Activated effector memory CD4-positive, alpha-beta T cell treated with Interleukin-2 at 50 U/mL for 16 hours (primary cell): Measurements from ENCODE around the gene NUDT1.

Source experiments
- DNase-seq: peaks from one replicate; pipeline ENCODE4 v3.0.0-alpha.2; 2020

Gene NUDT1

DNA sequence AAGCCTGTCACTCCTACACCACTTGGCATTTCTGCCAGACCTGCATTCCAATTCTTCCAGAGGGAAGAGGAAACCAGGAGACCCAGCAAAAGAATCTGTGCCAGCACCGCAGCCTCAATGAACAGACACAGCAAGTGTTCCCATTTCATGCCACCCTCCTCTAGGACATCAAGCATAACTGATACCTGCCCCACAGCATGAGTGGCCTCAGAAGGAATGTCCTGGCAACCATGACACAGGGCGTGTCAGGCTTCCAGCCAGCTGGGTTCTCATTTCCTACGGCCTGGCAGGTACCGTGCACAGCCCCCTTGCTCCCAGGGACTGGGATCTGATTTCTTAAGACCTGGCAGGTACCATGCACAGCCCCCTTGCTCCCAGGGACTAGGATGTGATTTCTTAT, 17.1 kb upstream of the NUDT1 start:
- DNase-seq, result no peak

GRCh38 chr7:2225336-2225735, 16.7 kb upstream of the NUDT1 start:
- no peak for DNase-seq

DNA sequence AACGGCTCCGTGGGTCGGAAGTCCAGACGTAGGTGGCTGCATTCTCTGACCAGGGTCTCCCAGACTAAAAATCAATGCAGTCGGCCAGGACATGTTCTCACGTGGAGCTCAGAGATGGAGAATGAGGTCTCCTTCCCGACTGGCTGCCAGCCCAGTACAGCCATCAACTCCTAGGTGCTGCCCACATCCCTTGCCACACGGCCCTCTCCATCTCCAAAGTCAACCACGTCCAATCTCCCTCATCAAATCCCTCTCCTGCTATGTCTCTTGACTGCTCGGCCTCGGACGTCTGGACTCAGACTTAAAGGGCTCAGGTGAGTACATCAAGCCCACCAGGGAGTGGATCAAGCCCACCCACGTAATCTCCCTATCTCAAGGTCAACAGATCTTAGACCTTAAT, 16.2 kb upstream of the NUDT1 start:
- no peak for DNase-seq

DNA sequence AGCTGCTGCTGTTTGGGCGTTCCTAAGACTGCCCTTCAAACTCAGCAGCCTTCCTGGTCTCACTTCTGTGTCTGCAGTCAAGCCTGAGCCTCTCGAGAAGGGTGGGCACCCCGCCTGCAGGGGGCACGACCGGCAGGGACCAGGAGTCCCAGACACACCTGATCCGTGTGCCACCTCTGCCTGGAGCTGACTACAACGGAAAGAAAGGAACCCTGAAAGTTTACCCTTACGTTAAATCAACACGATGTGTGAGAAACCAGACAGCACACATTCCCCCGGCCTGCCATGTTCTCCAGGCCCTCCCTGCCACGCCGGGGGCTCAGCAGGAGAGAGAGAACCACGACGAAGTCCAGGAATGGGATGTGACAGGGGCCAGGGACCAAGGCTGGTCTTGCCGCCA, 14.3 kb upstream of the NUDT1 start:
- no peak for DNase-seq

DNA sequence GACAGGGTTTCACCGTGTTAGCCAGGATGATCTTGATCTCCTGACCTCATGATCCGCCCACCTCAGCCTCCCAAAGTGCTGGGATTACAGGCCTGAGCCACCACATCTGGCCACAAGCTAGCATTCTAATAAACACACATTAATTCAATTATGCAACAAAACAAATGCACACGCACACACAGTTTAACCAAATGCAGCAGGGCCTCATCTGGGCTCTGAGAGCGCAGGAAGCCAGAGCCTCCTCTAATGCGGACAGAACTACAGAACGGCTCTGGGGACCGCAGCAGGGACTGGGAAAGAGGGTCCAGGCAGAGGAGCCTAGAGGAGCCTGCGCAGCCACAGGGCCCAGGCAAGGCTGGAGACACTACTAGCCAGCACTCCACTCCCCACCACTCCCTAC, 13.1 kb upstream of the NUDT1 start:
- no peak for DNase-seq

- no peak for DNase-seq
Measured at GRCh38 chr7:2229467-2229866, 12.6 kb upstream of the NUDT1 start.

DNA sequence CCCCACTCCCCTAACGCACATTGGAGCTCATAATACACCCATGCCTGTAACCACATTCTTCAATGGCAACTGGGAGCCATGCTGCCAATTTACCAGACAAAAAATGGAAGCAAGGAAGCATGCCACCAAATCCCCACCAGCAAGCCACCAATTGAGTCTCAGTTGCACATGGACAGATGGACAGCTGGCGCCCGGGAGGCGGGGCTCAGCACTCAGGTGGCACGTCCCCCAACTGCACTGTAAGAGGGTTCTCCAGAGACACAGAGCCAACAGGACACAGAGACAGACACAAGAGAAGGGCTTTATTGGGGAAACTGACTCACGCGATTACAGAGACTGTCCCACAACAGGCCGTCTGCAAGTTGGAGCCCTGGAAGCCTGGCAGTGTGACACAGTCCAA, 11.8 kb upstream of the NUDT1 start:
- no peak for DNase-seq

DNA sequence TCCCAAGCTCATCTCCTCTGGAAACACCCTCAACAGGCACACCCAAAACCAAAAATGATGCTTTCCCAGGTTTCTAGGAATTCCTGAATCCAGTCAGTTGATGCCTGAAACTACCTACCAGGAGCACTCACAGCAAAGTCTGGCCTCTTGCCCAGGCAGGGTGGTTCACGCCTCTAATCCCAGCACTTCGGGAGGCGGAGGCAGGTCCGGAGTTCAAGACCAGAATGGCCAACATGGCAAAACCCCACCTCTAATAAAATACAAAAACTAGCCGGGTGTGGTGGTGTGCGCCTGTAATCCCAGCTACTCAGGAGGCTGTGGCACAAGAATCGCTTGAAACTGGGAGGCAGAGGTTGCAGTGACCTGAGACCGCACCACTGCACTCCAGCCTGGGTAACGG, 11.1 kb upstream of the NUDT1 start:
- DNase-seq, result no peak

- peak; percentile 8 for DNase-seq
Measured at GRCh38 chr7:2231992-2232765, 9.8 kb upstream of the NUDT1 start.

GRCh38 chr7:2232766-2233520, 9.1 kb upstream of the NUDT1 start, which contains the start of gene MAD1L1:
TSS of gene MAD1L1 (minus strand) at chr7:2232945. CDS start at chr7:2230133, 2,812 bp downstream.
- DNase-seq, result peak; percentile 77

DNA sequence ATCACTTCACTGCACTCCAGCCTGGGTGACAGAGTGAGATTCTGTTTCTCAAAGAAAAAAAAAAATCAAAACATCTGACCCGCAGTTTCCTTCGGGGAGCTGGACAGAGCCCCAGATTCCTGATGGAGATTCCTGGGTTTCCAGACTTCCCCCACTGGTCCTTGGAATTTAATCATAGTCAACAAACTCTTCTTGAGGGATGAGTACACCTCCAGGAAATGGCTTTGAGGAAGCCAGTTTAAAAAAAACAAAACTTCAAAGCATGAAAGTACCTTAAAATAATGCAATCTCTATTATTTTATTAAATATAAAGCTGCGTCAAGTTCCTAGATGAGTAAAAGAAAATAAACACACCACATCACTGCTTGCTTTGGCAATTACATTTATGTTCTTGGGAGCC, 8.1 kb upstream of the NUDT1 start:
- DNase-seq, result no peak

DNA sequence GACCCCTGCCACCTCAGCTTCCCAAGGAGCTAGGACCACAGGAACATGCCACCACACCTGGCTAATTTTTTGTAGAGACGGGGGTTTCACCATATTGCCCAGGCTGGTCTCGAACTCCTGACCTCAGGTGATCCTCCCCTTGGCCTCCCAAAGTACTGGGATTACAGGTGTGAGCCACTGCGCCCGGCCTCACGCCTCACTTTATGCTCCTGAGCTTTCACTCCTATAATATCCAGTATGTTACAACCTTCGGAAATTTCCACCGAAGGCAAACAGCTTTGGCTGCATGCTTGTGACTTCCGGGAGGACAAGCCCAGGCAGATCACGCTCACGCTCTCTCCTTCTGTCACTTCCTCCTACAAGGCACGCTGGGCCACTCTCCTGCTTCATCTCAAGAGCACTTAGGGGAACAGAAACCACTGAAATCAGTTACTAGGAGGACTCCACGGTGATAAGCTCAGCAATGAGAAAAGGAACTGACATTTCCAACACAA, 4.9 kb upstream of the NUDT1 start:
- DNase-seq, result no peak

GRCh38 chr7:2239242-2239641, 2.8 kb upstream of the NUDT1 start:
- DNase-seq, result no peak

GRCh38 chr7:2242541-2243429, 759 bp downstream of the NUDT1 start:
- peak; percentile 4 for DNase-seq

DNA sequence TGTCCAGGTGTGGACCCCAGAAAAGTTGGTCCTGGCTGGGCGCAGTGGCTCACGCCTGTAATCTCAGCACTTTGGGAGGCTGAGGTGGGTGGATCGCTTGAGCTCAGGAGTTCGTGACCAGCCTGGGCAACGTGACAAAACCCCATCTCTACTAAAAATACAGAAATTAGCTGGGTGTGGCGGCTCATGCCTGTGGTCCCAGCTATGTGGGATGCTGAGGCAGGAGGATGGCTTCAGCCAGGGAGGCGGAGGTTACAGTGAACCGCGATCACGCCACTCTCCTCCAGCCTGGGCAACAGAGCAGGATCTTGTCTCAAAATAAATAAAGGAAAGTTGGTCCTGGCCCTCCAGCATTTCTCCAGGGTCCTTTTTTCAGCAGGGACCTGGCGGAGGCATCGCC, 1.4 kb downstream of the NUDT1 start:
- no peak for DNase-seq

GRCh38 chr7:2244404-2244995, 2.5 kb downstream of the NUDT1 start:
- DNase-seq, result no peak

DNA sequence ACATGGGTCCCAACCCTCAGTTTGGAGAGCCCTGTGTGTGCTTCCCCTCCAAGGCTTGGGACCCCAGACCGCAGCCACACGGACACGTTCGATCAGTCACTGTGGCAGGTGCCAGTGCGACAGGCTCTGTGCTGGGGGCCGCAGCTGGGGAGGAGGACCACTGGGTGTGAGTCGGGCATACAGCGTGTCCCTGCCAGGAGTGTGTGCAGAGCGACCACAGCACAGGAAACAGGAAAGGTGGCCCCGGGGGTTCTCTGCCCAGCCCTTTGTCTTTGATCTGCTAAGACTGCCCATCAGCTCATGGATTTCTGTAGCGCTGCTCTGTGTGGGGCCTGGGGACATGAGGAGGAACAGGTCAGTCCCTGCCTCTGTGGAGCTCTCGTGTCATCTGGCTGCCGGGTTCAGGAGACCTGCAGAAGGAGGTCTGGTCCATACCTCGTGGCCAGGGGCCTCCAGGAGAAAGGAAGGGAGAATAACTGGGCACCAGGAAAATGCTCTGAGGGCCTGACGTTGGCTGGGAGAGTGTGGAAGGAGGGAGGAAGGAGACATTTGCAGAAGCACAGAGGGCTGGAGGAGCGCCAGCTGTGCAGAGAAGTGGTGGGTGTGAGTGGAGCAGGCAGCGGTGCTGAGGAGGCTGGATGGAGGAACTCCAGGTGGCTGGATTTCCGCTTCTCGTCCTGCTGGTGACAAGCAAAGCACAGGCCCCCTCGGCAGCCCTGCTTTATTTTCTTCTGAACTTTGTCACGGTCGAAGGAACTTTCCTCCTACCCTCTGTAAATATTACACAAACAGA, 4.1 kb downstream of the NUDT1 start:
- DNase-seq, result no peak

DNA sequence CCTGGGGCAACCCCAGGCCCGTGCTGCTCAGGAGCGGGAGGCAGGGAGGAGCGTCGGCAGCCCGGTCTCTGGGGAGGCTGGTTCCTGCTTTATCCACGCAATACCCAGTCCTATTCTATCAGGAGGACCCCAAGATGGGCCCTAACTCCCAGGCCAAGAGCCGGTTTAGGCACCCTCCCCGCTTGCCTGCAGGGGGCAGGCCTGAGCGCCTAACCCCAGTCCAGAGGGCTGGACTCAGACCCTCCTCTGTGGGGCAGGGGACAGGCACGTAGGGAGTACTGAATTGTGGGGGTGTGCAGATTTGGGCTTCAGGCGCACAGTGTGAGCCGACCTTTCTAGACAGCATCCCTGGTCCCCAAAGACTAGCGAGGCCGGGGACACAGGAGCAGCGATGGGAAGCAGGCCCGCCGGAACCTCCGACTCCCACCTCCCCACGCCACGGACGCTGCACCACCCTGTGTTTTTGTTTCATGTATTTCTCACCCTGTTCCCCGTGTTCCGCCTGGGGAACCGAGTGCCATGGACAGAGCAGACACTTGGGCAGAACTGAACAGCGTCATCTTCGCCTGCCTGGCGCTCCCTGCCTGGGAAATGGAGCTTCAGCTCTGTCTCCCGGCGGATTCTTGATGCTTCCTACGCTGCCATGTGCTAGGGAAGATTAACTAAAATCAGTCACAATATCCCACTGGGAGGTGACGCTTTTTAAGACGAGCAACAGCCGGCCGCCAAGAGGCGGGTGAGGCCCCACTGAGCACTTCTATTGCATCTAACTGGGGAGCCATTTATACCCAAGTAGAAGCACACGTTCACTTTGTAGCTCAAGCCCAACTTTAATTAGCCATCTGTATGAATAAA, 5.3 kb downstream of the NUDT1 start:
- DNase-seq, result no peak

GRCh38 chr7:2248984-2249694, 7.1 kb downstream of the NUDT1 start:
- no peak for DNase-seq

DNA sequence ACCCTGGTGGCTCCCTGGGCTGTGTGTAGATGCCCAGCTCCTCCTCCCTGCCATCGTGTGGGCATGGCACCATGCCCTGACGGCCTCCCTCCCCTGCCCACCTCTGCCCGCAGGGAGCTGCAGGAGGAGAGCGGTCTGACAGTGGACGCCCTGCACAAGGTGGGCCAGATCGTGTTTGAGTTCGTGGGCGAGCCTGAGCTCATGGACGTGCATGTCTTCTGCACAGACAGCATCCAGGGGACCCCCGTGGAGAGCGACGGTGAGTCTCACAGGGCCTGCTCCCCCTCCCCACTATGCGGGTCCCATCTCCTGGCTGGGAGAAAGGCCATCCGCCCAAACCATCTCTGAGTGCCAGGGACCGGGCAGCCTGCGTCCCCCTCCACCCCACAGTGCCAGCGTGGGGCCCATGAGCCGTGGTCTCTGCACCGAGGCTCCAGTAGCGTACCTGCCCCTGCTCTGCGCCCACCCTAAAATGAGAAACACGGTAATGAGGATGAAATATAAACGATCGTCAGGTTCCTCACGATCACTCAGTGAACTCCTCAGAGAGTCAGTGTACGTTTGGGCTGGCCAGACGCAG, 7.8 kb downstream of the NUDT1 start:
- DNase-seq, result no peak
